H9 (cell line): ENCODE data around the gene PACS1. TPM values are rescaled to one million over a fixed set of nuclear protein-coding genes. Genes with fewer than 3 reads are reported as not detected.

ENCODE experiments used
- DNase-seq: peaks from one replicate; pipeline ENCODE4 v3.0.0-alpha.2; 2017
- H2AFZ ChIP-seq: one replicate; pipeline ENCODE4 v1.6.1; 2013; ENCODE audit warnings: mild to moderate bottlenecking, low read length, control low read depth, moderate library complexity
- H2AK5ac ChIP-seq: 2 replicates; pipeline ENCODE4 v1.6.1; 2013; ENCODE audit warnings: low read length, control low read depth, mixed read lengths; ENCODE audit not compliant: insufficient read length
- H2BK120ac ChIP-seq: one replicate; pipeline ENCODE4 v1.6.1; 2013; ENCODE audit warnings: low read depth, mild to moderate bottlenecking, low read length, control low read depth, inconsistent platforms; ENCODE audit not compliant: poor library complexity, severe bottlenecking
- H2BK12ac ChIP-seq: 2 replicates; pipeline ENCODE4 v1.6.1; 2013; ENCODE audit warnings: low read length, control low read depth, mixed read lengths, low read depth; ENCODE audit not compliant: insufficient read length
- H2BK15ac ChIP-seq: 2 replicates; pipeline ENCODE4 v1.6.1; 2013; ENCODE audit warnings: low read depth, low read length, control low read depth
- H2BK20ac ChIP-seq: one replicate; pipeline ENCODE4 v1.6.1; 2013; ENCODE audit warnings: low read depth, mild to moderate bottlenecking, low read length, control low read depth, inconsistent platforms; ENCODE audit not compliant: poor library complexity, severe bottlenecking
- H2BK5ac ChIP-seq: 2 replicates; pipeline ENCODE4 v1.6.1; 2013; ENCODE audit warnings: low read length, control low read depth, mixed read lengths; ENCODE audit not compliant: insufficient read length
- H3K14ac ChIP-seq: 2 replicates; pipeline ENCODE4 v1.6.1; 2013; ENCODE audit warnings: low read length, control low read depth; ENCODE audit not compliant: insufficient read depth
- H3K18ac ChIP-seq: 2 replicates; pipeline ENCODE4 v1.6.1; 2013; ENCODE audit warnings: low read depth, mild to moderate bottlenecking, mixed read lengths, low read length, control low read depth; ENCODE audit not compliant: insufficient read length
- H3K23ac ChIP-seq: 2 replicates; pipeline ENCODE4 v1.6.1; 2013; ENCODE audit warnings: low read length, control low read depth, mixed read lengths, low read depth; ENCODE audit not compliant: insufficient read length
- H3K23me2 ChIP-seq: 2 replicates; pipeline ENCODE4 v1.6.1; 2013; ENCODE audit warnings: low read depth, mild to moderate bottlenecking, mixed read lengths, low read length, control low read depth; ENCODE audit not compliant: insufficient read length, poor library complexity, severe bottlenecking
- H3K27ac ChIP-seq: 2 replicates; pipeline ENCODE4 v1.5.1; 2013; ENCODE audit warnings: low read length, control low read depth, mixed read lengths, low read depth; ENCODE audit not compliant: insufficient read length
- H3K27me3 ChIP-seq: 2 replicates; pipeline ENCODE4 v1.6.1; 2013; ENCODE audit warnings: low read length, control low read depth, inconsistent platforms; ENCODE audit not compliant: insufficient read depth
- H3K4ac ChIP-seq: 2 replicates; pipeline ENCODE4 v1.6.1; 2013; ENCODE audit warnings: low read depth, mild to moderate bottlenecking, control low read depth, inconsistent platforms, low read length, moderate library complexity
- H3K4me1 ChIP-seq: 2 replicates; pipeline ENCODE4 v1.6.1; 2013; ENCODE audit warnings: low read length, control low read depth, inconsistent platforms; ENCODE audit not compliant: insufficient read depth
- H3K4me2 ChIP-seq: 2 replicates; pipeline ENCODE4 v1.6.1; 2013; ENCODE audit warnings: low read length, control low read depth, mixed read lengths; ENCODE audit not compliant: insufficient read length, insufficient read depth
- H3K56ac ChIP-seq: 2 replicates; pipeline ENCODE4 v1.6.1; 2013; ENCODE audit warnings: low read depth, mild to moderate bottlenecking, mixed read lengths, low read length, control low read depth; ENCODE audit not compliant: insufficient read length
- H3K79me1 ChIP-seq: 2 replicates; pipeline ENCODE4 v1.6.1; 2013; ENCODE audit warnings: low read depth, mild to moderate bottlenecking, moderate library complexity, low read length, control low read depth, inconsistent platforms; ENCODE audit not compliant: insufficient read depth, poor library complexity, severe bottlenecking
- H3K79me2 ChIP-seq: 2 replicates; pipeline ENCODE4 v1.6.1; 2013; ENCODE audit warnings: low read length, control low read depth, inconsistent platforms; ENCODE audit not compliant: insufficient read depth
- H3K9ac ChIP-seq: 2 replicates; pipeline ENCODE4 v1.6.1; 2013; ENCODE audit warnings: low read length, control low read depth, mixed read lengths; ENCODE audit not compliant: insufficient read length; ENCODE audit errors: extremely low read depth
- H3K9me3 ChIP-seq: one replicate; pipeline ENCODE4 v1.6.1; 2013; ENCODE audit warnings: low read depth, low read length, inconsistent platforms; ENCODE audit not compliant: control insufficient read depth
- H3T11ph ChIP-seq: one replicate; pipeline ENCODE4 v1.6.1; 2013; ENCODE audit warnings: mild to moderate bottlenecking, low read length, control low read depth, inconsistent platforms
- H4K20me1 ChIP-seq: one replicate; pipeline ENCODE4 v1.6.1; 2013; ENCODE audit not compliant: control insufficient read depth, insufficient read length, insufficient read depth
- H4K5ac ChIP-seq: 2 replicates; pipeline ENCODE4 v1.6.1; 2013; ENCODE audit warnings: low read depth, mild to moderate bottlenecking, mixed read lengths, low read length, control low read depth; ENCODE audit not compliant: insufficient read length
- H4K8ac ChIP-seq: replicated peaks from 2 replicates; pipeline ENCODE4 v1.6.1; 2013; ENCODE audit warnings: low read length, control low read depth, mixed read lengths, low read depth; ENCODE audit not compliant: insufficient read length
- H4K91ac ChIP-seq: 2 replicates; pipeline ENCODE4 v1.6.1; 2013; ENCODE audit warnings: low read depth, mild to moderate bottlenecking, moderate library complexity, mixed read lengths, low read length, control low read depth; ENCODE audit not compliant: insufficient read length
- H3K27ac Mint-ChIP-seq, 3 experiments: 2 replicates in 2 of 3; 3 replicates in 1 of 3; pipeline ENCODE4 v1.8.0; 2020 to 2021; ENCODE audit warnings: mixed read lengths in 3 of 3, mild to moderate bottlenecking in 1 of 3, moderate library complexity in 1 of 3
- H3K27me3 Mint-ChIP-seq: 2 replicates; pipeline ENCODE4 v1.8.0; 2021; ENCODE audit warnings: low read depth, mild to moderate bottlenecking, moderate library complexity, mixed read lengths
- H3K36me3 Mint-ChIP-seq, 3 experiments: 2 replicates in 2 of 3; 3 replicates in 1 of 3; pipeline ENCODE4 v1.8.0; 2020 to 2021; ENCODE audit warnings: low read depth in 3 of 3, mixed read lengths in 3 of 3; ENCODE audit not compliant: insufficient read depth in 1 of 3
- H3K4me1 Mint-ChIP-seq, 2 experiments: 2 replicates each; pipeline ENCODE4 v1.8.0; 2020; ENCODE audit warnings: mixed read lengths in 2 of 2
- H3K4me3 Mint-ChIP-seq, 2 experiments: 2 replicates in 1 of 2; 3 replicates in 1 of 2; pipeline ENCODE4 v1.8.0; 2020 to 2021; ENCODE audit warnings: mild to moderate bottlenecking in 2 of 2, mixed read lengths in 2 of 2, moderate library complexity in 1 of 2
- H3K9me3 Mint-ChIP-seq, 2 experiments: 2 replicates in 1 of 2; 3 replicates in 1 of 2; pipeline ENCODE4 v1.8.0; 2020; ENCODE audit warnings: mild to moderate bottlenecking in 2 of 2, mixed read lengths in 2 of 2, moderate library complexity in 1 of 2
- WGBS: extraction: QIAGEN DNeasy Blood & Tissue Kit; methylation state at CpG from one replicate; pipeline ENCODE4 v1.1.7; 2013; ENCODE audit warnings: missing lambda C conversion rate, low lambda C conversion rate, mixed read lengths; ENCODE audit not compliant: insufficient read length; ENCODE audit errors: extremely low coverage; 5-methylcytosine and 5-hydroxymethylcytosine counted together
- total RNA-seq: library from RNA; stranded (reverse); gene quantifications from 2 replicates; pipeline ENCODE4 v1.2.1, GENCODE V29; 2021
- TF ChIP-seq, protein P1 (sequence below): fragments of 200-600 bp; sonication (generic); conservative IDR thresholded peaks from 3 replicates; pipeline ENCODE4 v1.8.0; 2021; ENCODE audit warnings: antibody characterized with exemption, mild to moderate bottlenecking

PACS1 gene
- total RNA-seq, 1 experiment from 2014 or later = 35.5 TPM

GRCh38 chr11:66104057-66104638 is 34.1 kb downstream of the PACS1 start:
- no peak overlapping the region for H3K23ac ChIP-seq
- no peak overlapping the region for H2BK15ac ChIP-seq
- no peak overlapping the region for H3K27ac ChIP-seq
- H4K91ac ChIP-seq = no peak overlapping the region
- no peak overlapping the region for H2BK12ac ChIP-seq
- no peak overlapping the region for H3K4me3 Mint-ChIP-seq
- no peaks in the 10 kb centered on the region for H3K79me2 ChIP-seq
- no peak overlapping the region for H4K8ac ChIP-seq
- no peaks in the 10 kb centered on the region for H3K9me3 Mint-ChIP-seq
- WGBS = 100% methylated on average over 1 of the region's 4 CpGs
- TF ChIP-seq, protein P1, sequence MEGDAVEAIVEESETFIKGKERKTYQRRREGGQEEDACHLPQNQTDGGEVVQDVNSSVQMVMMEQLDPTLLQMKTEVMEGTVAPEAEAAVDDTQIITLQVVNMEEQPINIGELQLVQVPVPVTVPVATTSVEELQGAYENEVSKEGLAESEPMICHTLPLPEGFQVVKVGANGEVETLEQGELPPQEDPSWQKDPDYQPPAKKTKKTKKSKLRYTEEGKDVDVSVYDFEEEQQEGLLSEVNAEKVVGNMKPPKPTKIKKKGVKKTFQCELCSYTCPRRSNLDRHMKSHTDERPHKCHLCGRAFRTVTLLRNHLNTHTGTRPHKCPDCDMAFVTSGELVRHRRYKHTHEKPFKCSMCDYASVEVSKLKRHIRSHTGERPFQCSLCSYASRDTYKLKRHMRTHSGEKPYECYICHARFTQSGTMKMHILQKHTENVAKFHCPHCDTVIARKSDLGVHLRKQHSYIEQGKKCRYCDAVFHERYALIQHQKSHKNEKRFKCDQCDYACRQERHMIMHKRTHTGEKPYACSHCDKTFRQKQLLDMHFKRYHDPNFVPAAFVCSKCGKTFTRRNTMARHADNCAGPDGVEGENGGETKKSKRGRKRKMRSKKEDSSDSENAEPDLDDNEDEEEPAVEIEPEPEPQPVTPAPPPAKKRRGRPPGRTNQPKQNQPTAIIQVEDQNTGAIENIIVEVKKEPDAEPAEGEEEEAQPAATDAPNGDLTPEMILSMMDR = no peak
- DNase-seq = no peak
- no peak overlapping the region for H3T11ph ChIP-seq
- H3K23me2 ChIP-seq = no peaks in the 10 kb centered on the region
- no peaks in the 10 kb centered on the region for H3K9me3 ChIP-seq
- no peak overlapping the region for H3K56ac ChIP-seq
- H3K4me1 Mint-ChIP-seq = peaks cover 12 to 14% of the 10 kb centered on the region in 2 experiments
- H3K27me3 ChIP-seq = no peaks in the 10 kb centered on the region
- no peak overlapping the region for H3K18ac ChIP-seq
- H2AK5ac ChIP-seq = no peak overlapping the region
- no peak overlapping the region for H3K4ac ChIP-seq
- H2BK120ac ChIP-seq = no peak overlapping the region
- no peak overlapping the region for H4K5ac ChIP-seq
- H3K9ac ChIP-seq = no peak overlapping the region
- no peak overlapping the region for H3K27ac Mint-ChIP-seq
- no peak overlapping the region for H2BK20ac ChIP-seq
- H3K27me3 Mint-ChIP-seq = no peaks in the 10 kb centered on the region
- H3K36me3 Mint-ChIP-seq = no peaks in the 10 kb centered on the region
- H2BK5ac ChIP-seq = no peak overlapping the region
- H3K4me2 ChIP-seq = no peak overlapping the region
- peaks cover 3% of the 10 kb centered on the region; the same call in 1 of the 2 replicates for H3K4me1 ChIP-seq
- no peaks in the 10 kb centered on the region for H4K20me1 ChIP-seq
- H3K14ac ChIP-seq = no peak overlapping the region
- no peak overlapping the region for H2AFZ ChIP-seq
- H3K79me1 ChIP-seq = no peaks in the 10 kb centered on the region
